ENCODE data around the gene TMEM94. TPM values are rescaled to one million over a fixed set of nuclear protein-coding genes. Genes with fewer than 3 reads are reported as not detected.

Gene TMEM94
- total and polyA plus RNA-seq, 2 of the 8 experiments (the other 6 are each of a cell fraction or from before 2014, with no cell fraction given): 54.8 to 69.9 TPM

DNA sequence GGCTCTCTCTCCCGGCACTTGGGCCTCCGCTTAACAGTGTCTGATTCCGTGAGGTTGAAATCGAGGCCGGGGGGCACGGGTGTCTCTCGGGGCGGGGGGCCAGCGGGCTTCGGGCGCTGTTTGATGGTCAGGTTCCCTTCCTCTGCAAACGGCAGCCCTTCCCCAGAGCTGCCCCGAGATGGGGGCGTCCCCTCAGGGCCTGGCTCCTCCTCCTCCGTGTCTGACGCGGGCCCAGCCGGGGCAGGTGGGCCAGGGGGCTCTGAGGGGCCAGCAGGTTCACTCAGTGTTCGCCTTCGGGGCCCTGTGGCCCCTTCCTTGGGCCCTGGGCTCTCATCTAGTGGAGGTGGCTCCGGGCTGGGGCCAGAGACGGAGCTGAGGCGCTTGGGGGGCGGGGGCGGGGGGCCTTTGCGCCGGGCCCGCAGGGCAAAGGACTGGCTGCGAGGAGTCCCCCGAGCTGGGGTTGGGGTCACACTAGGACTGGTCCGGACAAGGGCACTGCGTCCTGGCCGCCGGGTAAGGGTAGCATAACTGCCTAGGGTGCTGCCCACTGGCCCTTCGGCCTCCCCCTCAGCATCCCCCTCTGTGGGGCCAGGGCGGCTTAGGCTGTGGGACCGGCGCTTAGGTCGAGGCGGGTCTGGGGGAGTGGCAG, 45.8 kb downstream of the TMEM94 start:
- Histone ChIP-seq H4K5ac (ENCODE audit: insufficient read length, low read depth, low read length) (no peak overlapping the region), H2AK5ac (ENCODE audit: low read depth, low read length) (no peak overlapping the region), H3K9me3 (ENCODE audit: insufficient read depth in 2 of 2, low read depth in 1 of 2, low read length in 1 of 2) (no peaks in the 10 kb centered on the region), H3K18ac (ENCODE audit: extremely low read depth, low read length) (no peak overlapping the region), H3K36me3 (ENCODE audit: control insufficient read depth in 2 of 4, insufficient read depth in 4 of 4, low read length in 3 of 4) (peaks cover 2 to 13% (median 8%) of the 10 kb centered on the region in 4 experiments; a peak in 6 of 8 replicates), H3K56ac (replicated peaks; ENCODE audit: insufficient read length, low read depth, low read length) (no peak overlapping the region), H3K4me2 (ENCODE audit: insufficient read depth in 1 of 2, low read depth in 2 of 2, low read length in 2 of 2) (no peak overlapping the region), H2BK20ac (ENCODE audit: low read length) (no peak overlapping the region), H3K4me1 (replicated peaks in 1 of 4; ENCODE audit: control insufficient read depth in 3 of 4, insufficient read depth in 4 of 4, low read length in 3 of 4) (no peaks in the 10 kb centered on the region), H3K4ac (replicated peaks; ENCODE audit: insufficient read length, low read depth, low read length) (no peak overlapping the region), H4K20me1 (replicated peaks in 1 of 2; ENCODE audit: control insufficient read depth in 1 of 2, insufficient read depth in 2 of 2, low read length in 2 of 2) (peaks cover 0 to 13% of the 10 kb centered on the region in 2 experiments), H4K8ac (ENCODE audit: extremely low read depth, insufficient read depth, low read length) (no peak overlapping the region; the same call in 1 of the 2 replicates), H4K91ac (replicated peaks; ENCODE audit: insufficient read length, low read length) (no peak overlapping the region), H3K23ac (ENCODE audit: insufficient read length) (no peak overlapping the region), H2AFZ (ENCODE audit: low read length) (no peak overlapping the region), H2BK5ac (ENCODE audit: low read depth, low read length) (no peak overlapping the region), H3K23me2 (ENCODE audit: low read depth, low read length) (no peaks in the 10 kb centered on the region), H3K27me3 (replicated peaks in 1 of 4; ENCODE audit: control insufficient read depth in 3 of 4, extremely low read depth in 1 of 4, insufficient read depth in 3 of 4, low read length in 3 of 4) (no peaks in the 10 kb centered on the region), H3K14ac (ENCODE audit: insufficient read length) (no peak overlapping the region), H3K9ac (replicated peaks in 1 of 4; ENCODE audit: extremely low read depth in 1 of 4, low read depth in 3 of 4, low read length in 3 of 4) (no peak overlapping the region), H3K4me3 (ENCODE audit: extremely low read depth in 1 of 4, insufficient read depth in 2 of 4, low read depth in 3 of 4, low read length in 4 of 4) (no peak overlapping the region), H2BK15ac (ENCODE audit: low read length) (no peak overlapping the region), H3K27ac (ENCODE audit: low read depth, low read length) (no peak overlapping the region), H2BK120ac (replicated peaks; ENCODE audit: low read depth, low read length) (no peak overlapping the region), H2BK12ac (ENCODE audit: low read depth, low read length) (no peak overlapping the region), H3K79me2 (ENCODE audit: control insufficient read depth in 1 of 2, insufficient read depth in 2 of 2, low read length in 2 of 2) (no peaks in the 10 kb centered on the region), H3K79me1 (ENCODE audit: low read depth, low read length) (no peaks in the 10 kb centered on the region)
- ChIA-PET POLR2A (ENCODE audit: partially characterized antibody) (interaction anchor here (1.1 to 6.4 kb wide), 8 partner anchors 10 to 265 kb away, joined by 3 to 35 read pairs (median 4); partner anchors contain the start of gene TSEN54), CTCF (ENCODE audit: partially characterized antibody) (interaction anchor here (0.7 to 8.2 kb wide), 16 partner anchors 11 to 441 kb away, joined by 3 to 67 read pairs (median 5); partner anchors contain the start of genes SLC25A19, SMIM5 and TSEN54)
- 94% methylated on average over 27 of the region's 40 CpGs; no CpG with 5 or more reads in 1 of the 2 experiments for WGBS, 2 experiments (ENCODE audit: extremely low coverage in 1 of 2, insufficient coverage in 1 of 2, insufficient read length in 1 of 2, insufficient replicate concordance in 2 of 2, low coverage in 1 of 2, low lambda C conversion rate in 2 of 2, missing lambda C conversion rate in 1 of 2)
- FAIRE-seq (no peak), DNase-seq (ENCODE audit: low read depth in 1 of 2, low spot score in 2 of 2) (no peak)
- TF ChIP-seq GTF2F1 (IDR thresholded peaks at IDR 0.05; ENCODE audit: borderline replicate concordance, low read depth, low read length) (no peak), CREB1 (IDR thresholded peaks at IDR 0.05) (no peak), JUN (IDR thresholded peaks at IDR 0.05; ENCODE audit: low read depth, low read length) (no peak), RBBP5 (IDR thresholded peaks at IDR 0.05; ENCODE audit: borderline replicate concordance, low read depth, low read length) (no peak), TAF7 (optimal IDR thresholded peaks at IDR 0.05; ENCODE audit: borderline replicate concordance, low read depth, low read length) (no peak), POU5F1 (IDR thresholded peaks at IDR 0.05; ENCODE audit: low read depth, low read length) (no peak), EGR1 (IDR thresholded peaks at IDR 0.05; ENCODE audit: borderline replicate concordance, low read depth, low read length) (no peak), EP300 (IDR thresholded peaks at IDR 0.05; ENCODE audit: borderline replicate concordance in 1 of 2, low read depth in 2 of 2, low read length in 2 of 2) (no peak), CHD1 (IDR thresholded peaks at IDR 0.05; ENCODE audit: low read depth, low read length) (no peak), RXRA (IDR thresholded peaks at IDR 0.05; ENCODE audit: insufficient read depth, low read depth, low read length) (no peak), BACH1 (IDR thresholded peaks at IDR 0.05; ENCODE audit: low read length) (no peak)

Data from H1 (cell line).